Measurements from ENCODE around the gene C20orf202. TPM values are rescaled to one million over a fixed set of nuclear protein-coding genes. Genes with fewer than 3 reads are reported as not detected.

The C20orf202 gene
- total and polyA plus RNA-seq, 9 of the 15 experiments (the other 6 are each of a cell fraction or from before 2014, with no cell fraction given), result 0.03 to 0.24 (median 0.15) TPM; not detected in 4

DNA sequence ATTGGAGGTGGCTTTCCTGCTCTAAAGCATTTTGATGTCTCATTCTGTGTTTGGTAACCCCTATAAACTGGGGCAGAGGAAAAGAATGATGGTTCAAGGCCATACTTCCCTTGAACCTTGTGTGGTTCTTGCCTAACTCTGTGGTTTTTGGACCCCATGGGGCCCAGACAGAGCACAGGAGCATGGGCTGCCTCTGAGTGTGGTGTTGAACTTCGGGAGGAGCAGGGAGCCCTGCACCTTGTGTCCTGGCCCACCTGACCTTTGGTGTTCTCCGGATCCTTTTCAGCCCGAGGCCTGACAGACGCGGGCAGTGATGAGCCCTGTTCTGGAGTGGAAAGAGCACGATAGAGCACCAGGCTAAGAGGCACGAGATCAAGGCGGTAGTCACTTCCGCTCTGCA, 37.3 kb upstream of the C20orf202 start:
- ChIA-PET POLR2A (no interaction called here), CTCF (ENCODE audit: low intra/inter-chr PET ratio) (no interaction called here)
- Histone ChIP-seq H3K9me3 (replicated peaks; ENCODE audit: control insufficient read depth, insufficient read depth, low read depth, low read length) (no peaks in the 10 kb centered on the region), H3K4me2 (ENCODE audit: insufficient read depth, low read length) (no peak overlapping the region), H2AFZ (ENCODE audit: low read depth, low read length) (no peak overlapping the region), H3K9ac (ENCODE audit: insufficient read depth in 1 of 2, low read depth in 2 of 2, low read length in 2 of 2) (no peak overlapping the region), H3K4me3 (no peak overlapping the region), H3K4me1 (replicated peaks in 1 of 2; ENCODE audit: control insufficient read depth in 2 of 2, insufficient read depth in 2 of 2, low read length in 2 of 2) (no peaks in the 10 kb centered on the region), H3K36me3 (ENCODE audit: control insufficient read depth, insufficient read depth, low read length) (peaks cover 76% of the 10 kb centered on the region; the same call in 2 of the 3 replicates), H3K9me1 (ENCODE audit: control insufficient read depth, insufficient read depth, low read length) (no peaks in the 10 kb centered on the region), H3K27me3 (ENCODE audit: control insufficient read depth in 2 of 2, insufficient read depth in 2 of 2, low read length in 2 of 2) (no peaks in the 10 kb centered on the region), H3K27ac (ENCODE audit: extremely low read depth, low read depth, low read length) (no peak overlapping the region), H3K79me2 (ENCODE audit: control insufficient read depth, insufficient read depth, low read length) (no peaks in the 10 kb centered on the region), H4K20me1 (replicated peaks; ENCODE audit: control insufficient read depth, insufficient read depth, low read length) (0 out of 2 replicates have a peak, but pooled peaks cover 5% of the 10 kb centered on the region)
- FAIRE-seq (no peak), DNase-seq (ENCODE audit: extremely low read depth in 1 of 4, low spot score in 3 of 4) (no peak), ATAC-seq (no peak)
- WGBS (ENCODE audit: insufficient coverage, low coverage, missing lambda C conversion rate), result 100% methylated on average over 5 of the region's 9 CpGs
- no TSS peak for BruUV-seq (replicated peaks)
- in situ Hi-C loops (cut with MboI) (no loop called here), intact Hi-C loops (cut with micrococcal nuclease) (no loop called here)
- TF ChIP-seq ZNF561 (CRISPR knock-in tag; conservative IDR thresholded peaks at IDR 0.05) (no peak), ZZZ3 (IDR thresholded peaks at IDR 0.05) (no peak), ZNF384 (IDR thresholded peaks at IDR 0.05; ENCODE audit: low read depth, low read length) (no peak)
- TF ChIP-seq, protein P1, sequence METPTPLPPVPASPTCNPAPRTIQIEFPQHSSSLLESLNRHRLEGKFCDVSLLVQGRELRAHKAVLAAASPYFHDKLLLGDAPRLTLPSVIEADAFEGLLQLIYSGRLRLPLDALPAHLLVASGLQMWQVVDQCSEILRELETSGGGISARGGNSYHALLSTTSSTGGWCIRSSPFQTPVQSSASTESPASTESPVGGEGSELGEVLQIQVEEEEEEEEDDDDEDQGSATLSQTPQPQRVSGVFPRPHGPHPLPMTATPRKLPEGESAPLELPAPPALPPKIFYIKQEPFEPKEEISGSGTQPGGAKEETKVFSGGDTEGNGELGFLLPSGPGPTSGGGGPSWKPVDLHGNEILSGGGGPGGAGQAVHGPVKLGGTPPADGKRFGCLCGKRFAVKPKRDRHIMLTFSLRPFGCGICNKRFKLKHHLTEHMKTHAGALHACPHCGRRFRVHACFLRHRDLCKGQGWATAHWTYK (CRISPR knock-in tag; IDR thresholded peaks at IDR 0.05), result no peak
